Upper lobe of left lung (tissue), 6 donors: ENCODE results near the gene ZIC1. TPM values are rescaled to one million over a fixed set of nuclear protein-coding genes. Genes with fewer than 3 reads are reported as not detected.

Source experiments
- ATAC-seq, 2 donors: fragments of 200-7000 bp; cut with Tn5 transposase; one replicate each; pipeline ENCODE4 v1.9.1; 2022; ENCODE audit warnings: mild to moderate bottlenecking in 2 of 2, moderate library complexity in 2 of 2; ENCODE audit not compliant: low FRiP score in 2 of 2
- DNase-seq, 2 donors: peaks; one replicate each; pipeline ENCODE4 v3.0.0-alpha.2; 2019 to 2020
- H3K27ac ChIP-seq, 4 donors: fragments of 200-600 bp; sonication (generic); one replicate each; pipeline ENCODE4 v1.5.1; 2016 to 2019
- H3K27me3 ChIP-seq, 4 donors: fragments of 200-600 bp; sonication (generic); one replicate each; pipeline ENCODE4 v1.5.1; 2017 to 2019
- H3K36me3 ChIP-seq, 4 donors: fragments of 200-600 bp; sonication (generic); one replicate each; pipeline ENCODE4 v1.5.1; 2016 to 2019
- H3K4me1 ChIP-seq, 4 donors: fragments of 200-600 bp; sonication (generic); one replicate each; pipeline ENCODE4 v1.5.1; 2018 to 2019
- H3K4me3 ChIP-seq, 4 donors: fragments of 200-600 bp; sonication (generic); one replicate each; pipeline ENCODE4 v1.5.1; 2017 to 2019; ENCODE audit warnings: mild to moderate bottlenecking in 2 of 4, moderate library complexity in 1 of 4
- H3K9me3 ChIP-seq, 4 donors: fragments of 200-600 bp; sonication (generic); one replicate each; pipeline ENCODE4 v1.5.1; 2018 to 2019
- EP300 ChIP-seq, 4 donors: sonication (generic); formaldehyde crosslinking; IDR thresholded peaks; one replicate each; pipeline ENCODE4 v1.5.1; 2017; ENCODE audit warnings: antibody characterized with exemption in 4 of 4, control low read depth in 2 of 4
- POLR2A ChIP-seq, 4 donors: fragments of 450-650 bp; IDR thresholded peaks; one replicate each; pipeline ENCODE4 v1.5.1; 2016 to 2017; ENCODE audit warnings: antibody characterized with exemption in 4 of 4, mild to moderate bottlenecking in 2 of 4
- POLR2AphosphoS5 ChIP-seq, 2 donors: sonication (generic); formaldehyde crosslinking; IDR thresholded peaks; one replicate each; pipeline ENCODE4 v1.5.1; 2017; ENCODE audit warnings: antibody characterized with exemption in 2 of 2
- WGBS, 2 donors: methylation state at CpG; one replicate each; pipeline ENCODE4 v1.1.5; 2017 to 2018; 5-methylcytosine and 5-hydroxymethylcytosine counted together
- total RNA-seq, 6 donors: library from RNA; depleted of rRNA in 4 of 6; stranded (reverse); fragments of >200 nt in 4 of 6; gene quantifications; one replicate each; pipeline versions ENCODE4 v1.1.0 to v1.2.1, GENCODE V29; 2016 to 2021
- TF ChIP-seq, protein P1 (sequence below), 6 experiments: fragments of 450-650 bp in 4 of 6; fragments of 200-600 bp in 2 of 6; sonication (generic) in 2 of 6; IDR thresholded peaks; one replicate each; pipeline ENCODE4 v1.5.1; 2016 to 2019; ENCODE audit warnings: antibody characterized with exemption in 6 of 6
- donor health status: DM: no; HTN: no; CAD: no; lungs with moderate emphysema.
- donor health status: DM: no; HTN: yes; CAD: no; lungs with severe emphysema.

Gene ZIC1
- total RNA-seq, 6 donors from 2014 or later = not detected

GRCh38 chr3:147398813-147399534, 10.2 kb upstream of the ZIC1 start:
- Histone ChIP-seq H3K27ac (no peak overlapping the region), H3K4me3 (no peak overlapping the region), H3K9me3 (no peaks in the 10 kb centered on the region), H3K36me3 (no peaks in the 10 kb centered on the region), H3K4me1 (peaks cover 0 to 18% (median 0%) of the 10 kb centered on the region in 4 donors), H3K27me3 (peaks cover 0 to 48% (median 21%) of the 10 kb centered on the region in 4 donors)
- WGBS, 2 donors = 54 to 66% methylated on average over 2 of the region's 2 CpGs
- TF ChIP-seq POLR2AphosphoS5 (IDR thresholded peaks at IDR 0.05) = no peak
- no peak for TF ChIP-seq EP300 (IDR thresholded peaks at IDR 0.05)
- TF ChIP-seq, protein P1, sequence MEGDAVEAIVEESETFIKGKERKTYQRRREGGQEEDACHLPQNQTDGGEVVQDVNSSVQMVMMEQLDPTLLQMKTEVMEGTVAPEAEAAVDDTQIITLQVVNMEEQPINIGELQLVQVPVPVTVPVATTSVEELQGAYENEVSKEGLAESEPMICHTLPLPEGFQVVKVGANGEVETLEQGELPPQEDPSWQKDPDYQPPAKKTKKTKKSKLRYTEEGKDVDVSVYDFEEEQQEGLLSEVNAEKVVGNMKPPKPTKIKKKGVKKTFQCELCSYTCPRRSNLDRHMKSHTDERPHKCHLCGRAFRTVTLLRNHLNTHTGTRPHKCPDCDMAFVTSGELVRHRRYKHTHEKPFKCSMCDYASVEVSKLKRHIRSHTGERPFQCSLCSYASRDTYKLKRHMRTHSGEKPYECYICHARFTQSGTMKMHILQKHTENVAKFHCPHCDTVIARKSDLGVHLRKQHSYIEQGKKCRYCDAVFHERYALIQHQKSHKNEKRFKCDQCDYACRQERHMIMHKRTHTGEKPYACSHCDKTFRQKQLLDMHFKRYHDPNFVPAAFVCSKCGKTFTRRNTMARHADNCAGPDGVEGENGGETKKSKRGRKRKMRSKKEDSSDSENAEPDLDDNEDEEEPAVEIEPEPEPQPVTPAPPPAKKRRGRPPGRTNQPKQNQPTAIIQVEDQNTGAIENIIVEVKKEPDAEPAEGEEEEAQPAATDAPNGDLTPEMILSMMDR (IDR thresholded peaks at IDR 0.05) = no peak
- no peak for TF ChIP-seq POLR2A (IDR thresholded peaks at IDR 0.05)
- no peak for ATAC-seq
- DNase-seq = no peak

- H3K27me3 ChIP-seq = peaks cover 0 to 49% (median 25%) of the 10 kb centered on the region in 4 donors
- peaks cover 0 to 18% (median 0%) of the 10 kb centered on the region in 4 donors for H3K4me1 ChIP-seq
- DNase-seq (no peak), ATAC-seq (no peak)
- H3K9me3 ChIP-seq = no peaks in the 10 kb centered on the region
- no peak overlapping the region for H3K4me3 ChIP-seq
- H3K36me3 ChIP-seq = no peaks in the 10 kb centered on the region
- TF ChIP-seq, protein P1 (IDR thresholded peaks at IDR 0.05) = no peak
- no peak for TF ChIP-seq POLR2A (IDR thresholded peaks at IDR 0.05)
- TF ChIP-seq EP300 (IDR thresholded peaks at IDR 0.05) = no peak
- no peak for TF ChIP-seq POLR2AphosphoS5 (IDR thresholded peaks at IDR 0.05)
- no peak overlapping the region for H3K27ac ChIP-seq
Measured at GRCh38 chr3:147400111-147400510, 9.1 kb upstream of the ZIC1 start.

- Histone ChIP-seq H3K36me3 (no peaks in the 10 kb centered on the region), H3K9me3 (no peaks in the 10 kb centered on the region), H3K4me1 (peaks cover 0 to 15% (median 0%) of the 10 kb centered on the region in 4 donors), H3K27me3 (peaks cover 0 to 50% (median 27%) of the 10 kb centered on the region in 4 donors), H3K4me3 (no peak overlapping the region), H3K27ac (no peak overlapping the region)
- no peak for TF ChIP-seq POLR2AphosphoS5 (IDR thresholded peaks at IDR 0.05)
- TF ChIP-seq EP300 (IDR thresholded peaks at IDR 0.05) = no peak
- TF ChIP-seq, protein P1 (IDR thresholded peaks at IDR 0.05) = no peak
- TF ChIP-seq POLR2A (IDR thresholded peaks at IDR 0.05) = no peak
- WGBS, 2 donors = 36 to 50% methylated on average over 1 of the region's 1 CpG
- ATAC-seq (no peak), DNase-seq (no peak)
Measured at GRCh38 chr3:147400999-147401398, 8.2 kb upstream of the ZIC1 start.

DNA sequence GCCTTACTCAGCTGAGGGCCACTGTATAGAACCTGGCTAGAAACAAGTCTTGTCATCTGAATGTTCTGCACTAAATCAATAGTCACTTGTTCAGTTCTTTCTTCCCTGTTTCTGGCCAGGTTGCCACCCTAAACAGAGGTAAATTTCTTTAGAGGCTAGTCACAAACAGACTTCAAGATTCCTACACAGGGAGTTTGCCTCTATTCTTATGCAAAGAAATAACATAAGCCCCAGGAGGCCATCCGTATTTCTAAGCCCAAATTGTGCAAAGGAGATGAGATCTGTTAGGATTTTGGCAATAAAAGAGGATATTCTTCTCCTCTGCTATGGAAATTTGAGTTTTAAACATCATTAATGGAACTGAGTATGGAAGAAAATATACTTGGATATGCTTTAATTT, 7.7 kb upstream of the ZIC1 start:
- TF ChIP-seq POLR2AphosphoS5 (IDR thresholded peaks at IDR 0.05) = no peak
- no peak for TF ChIP-seq POLR2A (IDR thresholded peaks at IDR 0.05)
- no peak for TF ChIP-seq EP300 (IDR thresholded peaks at IDR 0.05)
- TF ChIP-seq, protein P1 (IDR thresholded peaks at IDR 0.05) = no peak
- Histone ChIP-seq H3K4me3 (no peak overlapping the region), H3K4me1 (peaks cover 0 to 11% (median 0%) of the 10 kb centered on the region in 4 donors), H3K27me3 (peaks cover 0 to 50% (median 27%) of the 10 kb centered on the region in 4 donors), H3K9me3 (no peaks in the 10 kb centered on the region), H3K36me3 (no peaks in the 10 kb centered on the region), H3K27ac (no peak overlapping the region)
- no peak for DNase-seq
- WGBS, 2 donors = 15 to 38% methylated on average over 1 of the region's 1 CpG
- no peak for ATAC-seq

GRCh38 chr3:147402159-147402558, 7.0 kb upstream of the ZIC1 start:
- Histone ChIP-seq H3K4me1 (peaks cover 0 to 4% (median 0%) of the 10 kb centered on the region in 4 donors), H3K4me3 (no peak overlapping the region), H3K9me3 (no peaks in the 10 kb centered on the region), H3K36me3 (no peaks in the 10 kb centered on the region), H3K27ac (no peak overlapping the region), H3K27me3 (peaks cover 0 to 50% (median 28%) of the 10 kb centered on the region in 4 donors)
- TF ChIP-seq EP300 (IDR thresholded peaks at IDR 0.05) = no peak
- no peak for TF ChIP-seq POLR2AphosphoS5 (IDR thresholded peaks at IDR 0.05)
- no peak for TF ChIP-seq POLR2A (IDR thresholded peaks at IDR 0.05)
- TF ChIP-seq, protein P1 (IDR thresholded peaks at IDR 0.05) = no peak
- ATAC-seq = no peak
- no peak for DNase-seq
- WGBS, 2 donors = 19 to 29% methylated on average over 5 of the region's 5 CpGs
